DND-41 (cell line): ENCODE measurements around the gene CD300H.
"Not testable (repeated sequence)": the region's sequence is repeated elsewhere in the genome, so short reads cannot be mapped to it uniquely, and the experiment has no call there.

Experiments used
- ATAC-seq: fragments of 200-7000 bp; cut with Tn5 transposase; 3 replicates; pipeline ENCODE4 v1.9.1; 2021; ENCODE audit warnings: low read depth; ENCODE audit not compliant: insufficient read depth
- DNase-seq: peaks from one replicate; pipeline ENCODE4 v3.0.0-alpha.2; 2020
- H2AFZ ChIP-seq: 2 replicates; pipeline ENCODE4 v1.6.0; 2012; ENCODE audit warnings: low read depth, low read length
- H3K27ac ChIP-seq: 2 replicates; pipeline ENCODE4 v1.5.1; 2012; ENCODE audit warnings: low read length, inconsistent platforms
- H3K27me3 ChIP-seq: fragments of 200-600 bp; sonication (generic); 2 replicates; pipeline ENCODE4 v1.6.0; 2012; ENCODE audit warnings: low read length, mild to moderate bottlenecking, inconsistent platforms; ENCODE audit not compliant: insufficient read depth, poor library complexity
- H3K36me3 ChIP-seq: 2 replicates; pipeline ENCODE4 v1.5.1; 2012; ENCODE audit warnings: low read length, inconsistent platforms; ENCODE audit not compliant: insufficient read depth
- H3K4me1 ChIP-seq: 2 replicates; pipeline ENCODE4 v1.5.1; 2012; ENCODE audit warnings: mild to moderate bottlenecking, low read length; ENCODE audit not compliant: insufficient read depth
- H3K4me2 ChIP-seq: 2 replicates; pipeline ENCODE4 v1.6.0; 2012; ENCODE audit warnings: mild to moderate bottlenecking, moderate library complexity, low read length, inconsistent platforms; ENCODE audit not compliant: insufficient read depth
- H3K4me3 ChIP-seq, 2 experiments: fragments of 200-600 bp in 1 of 2; shearing (Covaris generic) in 1 of 2; 2 replicates each; pipeline ENCODE4 v1.5.1; 2012 to 2016; ENCODE audit warnings: inconsistent platforms in 2 of 2, low read length in 2 of 2, mild to moderate bottlenecking in 2 of 2, low read depth in 1 of 2, moderate library complexity in 1 of 2
- H3K79me2 ChIP-seq: 2 replicates; pipeline ENCODE4 v1.6.0; 2012; ENCODE audit warnings: low read length, inconsistent platforms; ENCODE audit not compliant: insufficient read depth
- H3K9ac ChIP-seq: 2 replicates; pipeline ENCODE4 v1.6.0; 2012; ENCODE audit warnings: low read depth, mild to moderate bottlenecking, inconsistent platforms, low read length, moderate library complexity
- H3K9me3 ChIP-seq: 2 replicates; pipeline ENCODE4 v1.5.1; 2012; ENCODE audit warnings: low read length, moderate library complexity, mild to moderate bottlenecking, inconsistent platforms; ENCODE audit not compliant: insufficient read depth, severe bottlenecking
- H4K20me1 ChIP-seq: 2 replicates; pipeline ENCODE4 v1.6.0; 2012; ENCODE audit warnings: low read length; ENCODE audit not compliant: insufficient read depth
- EZH2 ChIP-seq: IDR thresholded peaks from 3 replicates; pipeline ENCODE4 v1.6.1; 2012; ENCODE audit warnings: borderline replicate concordance, low read depth, mild to moderate bottlenecking, moderate library complexity, low read length, inconsistent platforms; ENCODE audit not compliant: severe bottlenecking
- TF ChIP-seq, protein P1 (sequence below): IDR thresholded peaks from 2 replicates; pipeline ENCODE4 v1.5.1; 2012; ENCODE audit warnings: borderline replicate concordance, low read length, moderate library complexity, mild to moderate bottlenecking; ENCODE audit not compliant: poor library complexity, severe bottlenecking; ENCODE audit errors: extremely low read depth

Gene CD300H

DNA sequence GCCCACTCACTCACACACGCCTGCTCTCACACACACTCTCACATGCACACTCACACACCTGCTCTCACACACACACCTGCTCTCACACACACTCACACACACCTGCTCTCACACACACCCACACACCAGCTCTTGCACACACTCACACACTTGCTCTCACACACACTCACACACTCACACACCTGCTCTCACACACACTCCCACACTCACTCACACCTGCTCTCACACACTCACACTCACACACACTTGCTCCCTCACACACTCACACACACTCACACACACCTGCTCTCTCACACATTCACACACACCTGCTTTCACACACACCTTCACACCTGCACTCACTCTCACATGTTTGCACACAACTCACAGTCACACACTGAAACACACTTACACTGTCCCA is 4.0 kb downstream of the CD300H start:
- DNase-seq (no peak), ATAC-seq (no peak)
- no peak overlapping the region for H3K4me2 ChIP-seq
- H2AFZ ChIP-seq: no peak overlapping the region
- no peaks in the 10 kb centered on the region for H4K20me1 ChIP-seq
- no peak overlapping the region for H3K4me3 ChIP-seq
- no peaks in the 10 kb centered on the region for H3K9me3 ChIP-seq
- H3K27ac ChIP-seq: no peak overlapping the region
- no peak for TF ChIP-seq EZH2
- TF ChIP-seq, protein P1, sequence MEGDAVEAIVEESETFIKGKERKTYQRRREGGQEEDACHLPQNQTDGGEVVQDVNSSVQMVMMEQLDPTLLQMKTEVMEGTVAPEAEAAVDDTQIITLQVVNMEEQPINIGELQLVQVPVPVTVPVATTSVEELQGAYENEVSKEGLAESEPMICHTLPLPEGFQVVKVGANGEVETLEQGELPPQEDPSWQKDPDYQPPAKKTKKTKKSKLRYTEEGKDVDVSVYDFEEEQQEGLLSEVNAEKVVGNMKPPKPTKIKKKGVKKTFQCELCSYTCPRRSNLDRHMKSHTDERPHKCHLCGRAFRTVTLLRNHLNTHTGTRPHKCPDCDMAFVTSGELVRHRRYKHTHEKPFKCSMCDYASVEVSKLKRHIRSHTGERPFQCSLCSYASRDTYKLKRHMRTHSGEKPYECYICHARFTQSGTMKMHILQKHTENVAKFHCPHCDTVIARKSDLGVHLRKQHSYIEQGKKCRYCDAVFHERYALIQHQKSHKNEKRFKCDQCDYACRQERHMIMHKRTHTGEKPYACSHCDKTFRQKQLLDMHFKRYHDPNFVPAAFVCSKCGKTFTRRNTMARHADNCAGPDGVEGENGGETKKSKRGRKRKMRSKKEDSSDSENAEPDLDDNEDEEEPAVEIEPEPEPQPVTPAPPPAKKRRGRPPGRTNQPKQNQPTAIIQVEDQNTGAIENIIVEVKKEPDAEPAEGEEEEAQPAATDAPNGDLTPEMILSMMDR: no peak
- peaks cover 12% of the 10 kb centered on the region for H3K27me3 ChIP-seq
- no peaks in the 10 kb centered on the region for H3K79me2 ChIP-seq
- no peaks in the 10 kb centered on the region for H3K4me1 ChIP-seq
- H3K9ac ChIP-seq: no peak overlapping the region
- no peaks in the 10 kb centered on the region for H3K36me3 ChIP-seq

- no peaks in the 10 kb centered on the region for H4K20me1 ChIP-seq
- ATAC-seq (no peak), DNase-seq (no peak)
- H3K27ac ChIP-seq: no peak overlapping the region
- H3K9me3 ChIP-seq: no peaks in the 10 kb centered on the region
- peaks cover 7% of the 10 kb centered on the region for H3K27me3 ChIP-seq
- H3K79me2 ChIP-seq: no peaks in the 10 kb centered on the region
- no peak overlapping the region for H3K4me3 ChIP-seq
- no peak overlapping the region for H3K9ac ChIP-seq
- H3K4me2 ChIP-seq: no peak overlapping the region
- H3K36me3 ChIP-seq: no peaks in the 10 kb centered on the region
- no peak overlapping the region for H2AFZ ChIP-seq
- TF ChIP-seq EZH2: no peak
- TF ChIP-seq, protein P1: no peak
- no peaks in the 10 kb centered on the region for H3K4me1 ChIP-seq
Measured at GRCh38 chr17:74561586-74561985, 5.7 kb downstream of the CD300H start.

DNA sequence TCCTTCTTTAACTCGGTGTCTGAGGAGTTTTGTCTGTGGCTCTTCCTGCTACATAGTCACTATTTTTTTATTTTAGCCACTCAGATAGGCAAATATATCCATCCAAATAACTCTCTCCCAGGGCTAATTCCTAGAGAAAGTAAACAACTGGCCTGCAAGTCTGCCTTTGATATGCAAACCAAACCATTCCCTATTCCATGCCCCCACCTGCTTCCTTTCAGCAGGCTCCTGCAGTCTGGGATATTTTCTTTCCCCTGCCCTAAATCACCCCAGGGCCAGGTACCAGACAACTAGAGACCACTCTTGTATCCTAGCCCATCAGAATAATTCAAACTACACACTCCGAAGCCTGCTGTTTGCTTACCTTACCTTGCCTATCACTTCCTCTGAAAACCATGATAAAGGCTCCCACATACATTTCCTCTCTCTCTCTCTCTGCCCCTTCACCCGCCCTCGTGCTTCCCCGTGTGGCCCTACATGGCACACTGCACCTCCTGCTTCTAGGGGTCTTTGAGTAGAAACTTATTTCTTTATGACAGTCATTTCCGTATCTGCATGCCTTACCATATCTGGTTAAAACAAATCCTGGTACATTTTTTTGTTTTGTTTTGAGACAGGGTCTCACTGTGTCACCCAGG is 8.3 kb downstream of the CD300H start:
- no peak for ATAC-seq

GRCh38 chr17:74558402-74558801 is 8.9 kb downstream of the CD300H start:
- not testable (repeated sequence) for H3K27me3 ChIP-seq, H2AFZ ChIP-seq, H3K79me2 ChIP-seq, H3K9ac ChIP-seq, DNase-seq, H4K20me1 ChIP-seq, H3K4me2 ChIP-seq, ATAC-seq, H3K27ac ChIP-seq, H3K36me3 ChIP-seq, H3K9me3 ChIP-seq, H3K4me1 ChIP-seq, H3K4me3 ChIP-seq

More for the DNA sequence above, 8.3 kb downstream of the CD300H start:
- Histone ChIP-seq H3K4me1 (no peaks in the 10 kb centered on the region), H3K27me3 (peaks cover 7% of the 10 kb centered on the region), H3K4me2 (no peak overlapping the region), H2AFZ (no peak overlapping the region), H4K20me1 (no peaks in the 10 kb centered on the region), H3K79me2 (no peaks in the 10 kb centered on the region), H3K9ac (no peak overlapping the region), H3K27ac (no peak overlapping the region), H3K9me3 (no peaks in the 10 kb centered on the region), H3K36me3 (no peaks in the 10 kb centered on the region), H3K4me3 (no peak overlapping the region)
- DNase-seq: no peak
- TF ChIP-seq, protein P1: no peak
